Measurements from ENCODE around the gene MED17. TPM values are rescaled to one million over a fixed set of nuclear protein-coding genes. Genes with fewer than 3 reads are reported as not detected.

The MED17 gene
- total and polyA plus RNA-seq, 4 experiments from 2014 or later = 11.3 to 78.5 (median 52.0) TPM

DNA sequence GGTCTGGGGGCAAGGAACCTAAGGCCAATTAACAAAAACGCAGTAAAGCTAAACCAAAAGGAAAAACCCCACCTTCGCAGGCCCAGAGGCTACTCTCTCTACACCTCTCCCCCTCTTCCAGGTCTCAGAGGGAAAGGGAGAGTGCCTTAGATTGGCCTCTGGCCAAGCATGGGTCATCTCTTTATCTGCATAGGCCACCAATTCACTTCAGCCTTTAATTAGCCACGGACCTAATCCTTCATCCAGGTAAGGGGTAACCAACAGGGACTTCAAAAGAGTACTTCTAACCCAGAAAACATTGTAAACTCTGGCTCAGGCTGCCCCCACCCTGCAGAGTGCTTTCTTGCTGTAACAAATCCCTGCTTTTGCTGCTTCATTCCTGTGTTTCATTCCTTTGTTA, 56.9 kb downstream of the MED17 start:
- Mint-ChIP-seq H3K27ac (no peak overlapping the region), H3K36me3 (no peaks in the 10 kb centered on the region), H3K4me1 (no peaks in the 10 kb centered on the region), H3K27me3 (no peaks in the 10 kb centered on the region), H3K4me3 (no peak overlapping the region), H3K9me3 (no peaks in the 10 kb centered on the region)
- ChIA-PET POLR2A (ENCODE audit: partially characterized antibody) (no interaction called here), CTCF (ENCODE audit: partially characterized antibody) (no interaction called here)
- no peak for DNase-seq
- Histone ChIP-seq H3K27ac (ENCODE audit: low read depth, low read length) (no peak overlapping the region), H3K27me3 (ENCODE audit: insufficient read depth, low read length) (no peaks in the 10 kb centered on the region), H3K4me1 (ENCODE audit: insufficient read depth, low read length) (no peaks in the 10 kb centered on the region), H3K4me3 (ENCODE audit: low read length in 2 of 2) (no peak overlapping the region), H3K36me3 (ENCODE audit: insufficient read depth, low read length) (no peaks in the 10 kb centered on the region), H3K9me3 (ENCODE audit: control insufficient read depth in 1 of 2, low read length in 2 of 2) (no peaks in the 10 kb centered on the region)
- intact Hi-C loops (cut with micrococcal nuclease) = no loop called here

DNA sequence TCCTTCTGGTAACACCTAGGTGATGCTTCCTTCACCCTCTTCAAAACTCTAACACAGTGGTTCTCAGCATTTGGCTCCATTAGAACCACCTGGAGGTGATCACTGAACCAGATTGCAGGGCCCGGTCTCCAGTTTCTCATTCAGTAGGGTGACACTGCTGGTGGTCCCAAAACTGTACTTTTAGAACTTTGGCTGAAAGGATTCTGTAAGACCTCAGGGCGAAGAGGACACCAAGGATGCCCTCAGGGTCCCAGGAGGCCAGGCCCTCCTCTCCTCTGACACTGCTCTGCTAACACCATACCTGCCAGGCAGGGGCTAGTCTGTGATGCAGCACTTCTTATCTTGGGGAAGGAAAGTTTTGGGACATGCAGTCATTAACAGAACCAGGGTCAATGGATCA, 57.4 kb downstream of the MED17 start:
- H3K4me3 ChIP-seq (ENCODE audit: low read length in 2 of 2) = no peak overlapping the region
- ChIA-PET CTCF (ENCODE audit: partially characterized antibody) (no interaction called here), POLR2A (ENCODE audit: partially characterized antibody) (no interaction called here)
- H3K27me3 ChIP-seq (ENCODE audit: insufficient read depth, low read length) = no peaks in the 10 kb centered on the region
- H3K4me3 Mint-ChIP-seq = no peak overlapping the region
- H3K4me1 ChIP-seq (ENCODE audit: insufficient read depth, low read length) = no peaks in the 10 kb centered on the region
- no peaks in the 10 kb centered on the region for H3K36me3 ChIP-seq (ENCODE audit: insufficient read depth, low read length)
- no peak overlapping the region for H3K27ac Mint-ChIP-seq
- no peak overlapping the region for H3K27ac ChIP-seq (ENCODE audit: low read depth, low read length)
- H3K27me3 Mint-ChIP-seq = no peaks in the 10 kb centered on the region
- no peaks in the 10 kb centered on the region for H3K36me3 Mint-ChIP-seq
- no peaks in the 10 kb centered on the region for H3K9me3 ChIP-seq (ENCODE audit: control insufficient read depth in 1 of 2, low read length in 2 of 2)
- no peaks in the 10 kb centered on the region for H3K4me1 Mint-ChIP-seq
- intact Hi-C loops (cut with micrococcal nuclease) = no loop called here
- no peak for DNase-seq
- no peaks in the 10 kb centered on the region for H3K9me3 Mint-ChIP-seq

DNA sequence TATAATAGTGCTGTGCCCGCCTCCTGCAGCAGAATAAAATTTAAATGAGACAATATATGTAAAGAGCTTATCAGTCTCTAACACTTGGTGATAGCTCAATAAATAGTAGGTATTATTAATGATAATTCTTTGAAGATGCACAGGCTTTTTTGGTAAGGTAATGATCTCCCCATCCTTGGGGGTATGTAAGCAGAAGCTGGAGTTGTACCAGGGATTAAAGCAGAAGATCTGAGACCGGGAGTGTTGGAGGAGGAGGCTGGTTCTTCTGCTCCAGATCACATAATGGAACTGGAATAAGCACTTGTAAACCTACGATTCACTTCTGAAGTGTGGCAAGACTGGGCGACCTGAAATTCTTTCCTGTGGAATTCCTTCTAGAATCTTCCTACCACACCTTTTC, 58.0 kb downstream of the MED17 start:
- Mint-ChIP-seq H3K4me1 (no peaks in the 10 kb centered on the region), H3K36me3 (no peaks in the 10 kb centered on the region), H3K27ac (no peak overlapping the region), H3K9me3 (no peaks in the 10 kb centered on the region), H3K4me3 (no peak overlapping the region), H3K27me3 (no peaks in the 10 kb centered on the region)
- Histone ChIP-seq H3K36me3 (ENCODE audit: insufficient read depth, low read length) (no peaks in the 10 kb centered on the region), H3K27ac (ENCODE audit: low read depth, low read length) (no peak overlapping the region), H3K4me1 (ENCODE audit: insufficient read depth, low read length) (no peaks in the 10 kb centered on the region), H3K27me3 (ENCODE audit: insufficient read depth, low read length) (no peaks in the 10 kb centered on the region), H3K9me3 (ENCODE audit: control insufficient read depth in 1 of 2, low read length in 2 of 2) (no peaks in the 10 kb centered on the region), H3K4me3 (ENCODE audit: low read length in 2 of 2) (no peak overlapping the region)
- intact Hi-C loops (cut with micrococcal nuclease) = no loop called here
- ChIA-PET POLR2A (ENCODE audit: partially characterized antibody) (no interaction called here), CTCF (ENCODE audit: partially characterized antibody) (interaction anchor here (0.6 kb wide), 1 partner anchor 12 kb away, joined by 3 read pairs; no protein-coding TSS in a partner anchor)
- no peak for DNase-seq

DNA sequence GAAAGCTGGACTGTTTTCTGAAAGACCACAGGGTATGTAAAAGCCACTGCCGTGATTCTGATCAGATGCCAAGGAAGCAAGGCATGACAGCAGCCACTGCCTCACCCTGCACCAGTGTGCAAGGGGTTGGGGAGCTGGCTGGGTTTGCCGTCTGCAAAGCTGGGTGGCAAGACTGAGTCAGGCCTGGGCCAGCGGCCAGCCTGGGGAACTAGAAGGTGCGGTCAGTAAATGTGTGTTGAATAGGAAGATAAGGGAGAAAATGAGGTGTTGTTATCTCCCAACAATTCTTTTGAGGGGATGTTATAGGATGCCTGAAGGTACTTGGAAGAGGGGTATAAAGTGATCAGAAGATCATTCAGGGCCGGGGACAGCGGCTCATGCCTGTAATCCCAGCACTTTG, 58.4 kb downstream of the MED17 start:
- no peak overlapping the region for H3K4me3 ChIP-seq (ENCODE audit: low read length in 2 of 2)

DNA sequence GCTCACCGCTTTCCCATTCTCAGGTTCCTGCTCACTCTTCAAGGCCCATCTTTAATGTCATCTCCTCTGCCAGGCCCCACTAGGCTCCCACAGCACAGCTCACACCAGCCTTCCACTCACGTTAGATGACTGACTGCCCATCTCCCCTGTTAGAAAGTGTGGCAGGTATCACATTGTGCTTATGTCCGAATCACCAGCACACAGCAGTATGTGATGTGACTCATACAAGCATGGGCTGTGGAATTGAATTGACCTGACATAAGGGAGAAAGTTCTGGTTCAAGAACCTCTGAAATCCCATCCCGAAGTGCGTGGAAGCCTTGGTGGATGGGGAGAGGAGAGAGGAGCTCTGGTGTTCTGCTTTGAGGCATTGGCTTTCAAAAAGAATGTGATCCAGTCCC, 59.8 kb downstream of the MED17 start:
- Mint-ChIP-seq H3K27ac (no peak overlapping the region), H3K4me1 (no peaks in the 10 kb centered on the region), H3K36me3 (no peaks in the 10 kb centered on the region), H3K27me3 (peaks cover 5 to 7% of the 10 kb centered on the region in 2 donors), H3K4me3 (no peak overlapping the region), H3K9me3 (no peaks in the 10 kb centered on the region)
- Histone ChIP-seq H3K36me3 (ENCODE audit: insufficient read depth, low read length) (no peaks in the 10 kb centered on the region), H3K9me3 (ENCODE audit: control insufficient read depth in 1 of 2, low read length in 2 of 2) (no peaks in the 10 kb centered on the region), H3K27ac (ENCODE audit: low read depth, low read length) (no peak overlapping the region), H3K27me3 (ENCODE audit: insufficient read depth, low read length) (no peaks in the 10 kb centered on the region), H3K4me3 (ENCODE audit: low read length in 2 of 2) (no peak overlapping the region), H3K4me1 (ENCODE audit: insufficient read depth, low read length) (no peaks in the 10 kb centered on the region)
- ChIA-PET POLR2A (ENCODE audit: partially characterized antibody) (no interaction called here), CTCF (ENCODE audit: partially characterized antibody) (no interaction called here)
- DNase-seq = no peak
- intact Hi-C loops (cut with micrococcal nuclease) = no loop called here

More for the DNA sequence above, 58.4 kb downstream of the MED17 start:
- Mint-ChIP-seq H3K4me1 (no peaks in the 10 kb centered on the region), H3K27ac (no peak overlapping the region), H3K9me3 (no peaks in the 10 kb centered on the region), H3K4me3 (no peak overlapping the region), H3K27me3 (peaks cover 0 to 2% of the 10 kb centered on the region in 2 donors), H3K36me3 (no peaks in the 10 kb centered on the region)
- Histone ChIP-seq H3K27me3 (ENCODE audit: insufficient read depth, low read length) (no peaks in the 10 kb centered on the region), H3K9me3 (ENCODE audit: control insufficient read depth in 1 of 2, low read length in 2 of 2) (no peaks in the 10 kb centered on the region), H3K27ac (ENCODE audit: low read depth, low read length) (no peak overlapping the region), H3K4me1 (ENCODE audit: insufficient read depth, low read length) (no peaks in the 10 kb centered on the region), H3K36me3 (ENCODE audit: insufficient read depth, low read length) (no peaks in the 10 kb centered on the region)
- ChIA-PET POLR2A (ENCODE audit: partially characterized antibody) (no interaction called here), CTCF (ENCODE audit: partially characterized antibody) (interaction anchor here (0.6 kb wide), 1 partner anchor 12 kb away, joined by 3 read pairs; no protein-coding TSS in a partner anchor)
- no peak for DNase-seq
- intact Hi-C loops (cut with micrococcal nuclease) = no loop called here

DNA sequence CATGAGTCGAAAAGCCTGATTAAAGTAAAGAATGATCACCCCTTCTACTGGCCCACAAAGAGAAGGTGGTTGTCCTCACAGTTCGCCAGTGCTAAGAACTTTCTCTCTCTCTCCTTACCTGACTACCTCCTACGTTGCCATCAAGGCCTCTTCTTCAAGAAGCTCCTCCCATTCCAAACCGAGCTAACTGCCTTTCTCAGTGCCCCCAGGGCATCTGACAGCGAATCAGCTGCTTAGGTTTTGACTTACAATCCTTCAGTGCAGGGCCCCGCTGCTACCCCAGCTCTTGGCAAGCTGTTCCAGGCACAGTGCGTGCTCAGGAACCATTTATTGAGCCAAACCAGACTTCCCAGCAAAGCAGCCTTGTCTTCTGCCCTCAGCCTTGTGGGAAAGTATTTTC, 60.5 kb downstream of the MED17 start:
- Histone ChIP-seq H3K4me1 (ENCODE audit: insufficient read depth, low read length) (no peaks in the 10 kb centered on the region), H3K4me3 (ENCODE audit: low read length in 2 of 2) (no peak overlapping the region), H3K36me3 (ENCODE audit: insufficient read depth, low read length) (no peaks in the 10 kb centered on the region), H3K27ac (ENCODE audit: low read depth, low read length) (no peak overlapping the region), H3K9me3 (ENCODE audit: control insufficient read depth in 1 of 2, low read length in 2 of 2) (no peaks in the 10 kb centered on the region), H3K27me3 (ENCODE audit: insufficient read depth, low read length) (no peaks in the 10 kb centered on the region)
- ChIA-PET POLR2A (ENCODE audit: partially characterized antibody) (no interaction called here), CTCF (ENCODE audit: partially characterized antibody) (no interaction called here)
- Mint-ChIP-seq H3K36me3 (no peaks in the 10 kb centered on the region), H3K4me3 (no peak overlapping the region), H3K27ac (no peak overlapping the region), H3K9me3 (no peaks in the 10 kb centered on the region), H3K4me1 (peaks cover 0 to 3% (median 2%) of the 10 kb centered on the region in 4 donors), H3K27me3 (peaks cover 9 to 11% of the 10 kb centered on the region in 2 donors)
- intact Hi-C loops (cut with micrococcal nuclease) = no loop called here
- no peak for DNase-seq

DNA sequence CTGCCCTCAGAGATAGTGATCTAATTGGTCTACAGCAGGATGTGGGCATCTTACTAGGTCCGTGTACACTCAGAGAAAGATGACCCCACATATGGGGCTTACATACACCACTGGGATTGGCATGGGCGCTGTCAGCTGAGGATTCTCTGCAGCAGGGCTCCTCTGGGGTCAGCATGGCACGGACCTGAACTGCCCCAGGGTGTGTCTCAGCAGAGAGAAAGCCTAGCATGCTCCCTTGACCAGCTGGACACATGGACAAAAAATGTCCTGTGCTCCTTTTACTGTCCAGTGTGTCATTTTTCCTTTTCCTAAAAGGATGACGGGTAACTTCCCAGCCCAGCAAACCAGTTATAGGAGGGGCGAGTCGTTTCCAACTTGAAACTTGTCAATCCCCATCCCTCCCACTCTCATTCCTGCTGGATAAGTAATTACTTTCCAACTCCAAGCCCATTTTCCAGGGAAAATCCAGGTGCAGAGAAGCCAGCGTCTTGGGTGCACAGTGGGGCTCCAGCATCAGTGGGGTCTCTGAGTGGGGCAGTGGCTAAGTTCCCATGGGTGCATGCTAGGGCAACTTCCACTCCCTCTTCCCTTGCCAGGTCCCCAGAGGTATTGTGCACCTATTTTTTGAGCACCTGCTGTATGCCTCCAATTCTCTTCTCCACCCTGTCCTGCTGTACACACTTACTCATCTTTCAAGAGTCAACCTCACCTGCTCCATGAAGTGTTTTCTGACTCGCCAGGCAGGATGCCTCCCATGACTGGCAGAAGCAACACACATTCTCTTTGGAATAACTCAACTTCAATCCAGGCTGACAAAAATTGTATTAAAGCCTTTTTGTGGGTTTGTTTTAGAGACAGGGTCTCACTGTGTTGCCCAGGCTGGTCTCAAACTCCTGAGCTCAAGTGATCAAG, 61.4 kb downstream of the MED17 start:
- H3K4me3 Mint-ChIP-seq = no peak overlapping the region
- H3K9me3 Mint-ChIP-seq = no peaks in the 10 kb centered on the region
- ChIA-PET POLR2A (ENCODE audit: partially characterized antibody) (interaction anchor here (0.8 kb wide), 1 partner anchor 342 kb away, joined by 4 read pairs; no protein-coding TSS in a partner anchor), CTCF (ENCODE audit: partially characterized antibody) (no interaction called here)
- H3K27ac Mint-ChIP-seq = no peak overlapping the region
- H3K4me3 ChIP-seq (ENCODE audit: low read length in 2 of 2) = no peak overlapping the region
- no peaks in the 10 kb centered on the region for H3K36me3 Mint-ChIP-seq
- DNase-seq = no peak
- no peaks in the 10 kb centered on the region for H3K9me3 ChIP-seq (ENCODE audit: control insufficient read depth in 1 of 2, low read length in 2 of 2)
- H3K36me3 ChIP-seq (ENCODE audit: insufficient read depth, low read length) = no peaks in the 10 kb centered on the region
- peaks cover 10 to 13% of the 10 kb centered on the region in 2 donors for H3K27me3 Mint-ChIP-seq
- no peaks in the 10 kb centered on the region for H3K4me1 ChIP-seq (ENCODE audit: insufficient read depth, low read length)
- H3K4me1 Mint-ChIP-seq = peaks cover 0 to 6% (median 2%) of the 10 kb centered on the region in 4 donors
- H3K27me3 ChIP-seq (ENCODE audit: insufficient read depth, low read length) = no peaks in the 10 kb centered on the region
- intact Hi-C loops (cut with micrococcal nuclease) = no loop called here
- no peak overlapping the region for H3K27ac ChIP-seq (ENCODE audit: low read depth, low read length)

Measured in CD4-positive, alpha-beta memory T cell (primary cell).